Erythroblast (primary cell): ENCODE data around the gene CPOX.
"Not testable (repeated sequence)": the region's sequence is repeated elsewhere in the genome, so short reads cannot be mapped to it uniquely, and the experiment has no call there.

Source experiments
- DNase-seq, 2 experiments: peaks; one replicate each; lab custom pipeline; 2025; lab: John Stamatoyannopoulos, UW
- GATA1 ChIP-seq: IDR thresholded peaks from 2 replicates; pipeline ENCODE4 v1.6.1; 2011; ENCODE audit warnings: low read depth, mild to moderate bottlenecking, control low read depth, low read length, moderate library complexity
- POLR2A ChIP-seq: IDR thresholded peaks from 2 replicates; pipeline ENCODE4 v1.6.1; 2011; ENCODE audit warnings: mild to moderate bottlenecking, low read length

CPOX gene

GRCh38 chr3:98563661-98564281 is 29.6 kb downstream of the CPOX start:
- no peak for DNase-seq
- TF ChIP-seq POLR2A (no peak), GATA1 (no peak)

GRCh38 chr3:98561727-98562521 is 31.5 kb downstream of the CPOX start:
- DNase-seq: no peak

GRCh38 chr3:98560911-98561310 is 32.5 kb downstream of the CPOX start:
- TF ChIP-seq GATA1 (no peak), POLR2A (no peak)
- no peak for DNase-seq

More at GRCh38 chr3:98561727-98562521, 31.5 kb downstream of the CPOX start:
- no peak for TF ChIP-seq POLR2A
- TF ChIP-seq GATA1: no peak

GRCh38 chr3:98559769-98560168 is 33.6 kb downstream of the CPOX start:
- DNase-seq: not testable (repeated sequence)

GRCh38 chr3:98558100-98558827 is 35.1 kb downstream of the CPOX start:
- DNase-seq: no peak
- TF ChIP-seq POLR2A (no peak), GATA1 (no peak)

- no peak for TF ChIP-seq GATA1
- TF ChIP-seq POLR2A: no peak
- DNase-seq: no peak
Observed at GRCh38 chr3:98557324-98558010, 35.9 kb downstream of the CPOX start.

GRCh38 chr3:98556164-98557130 is 37.0 kb downstream of the CPOX start:
- no peak for DNase-seq
- no peak for TF ChIP-seq POLR2A
- no peak for TF ChIP-seq GATA1

- TF ChIP-seq POLR2A (no peak), GATA1 (no peak)
- no peak for DNase-seq
Observed at GRCh38 chr3:98555025-98555379, 38.4 kb downstream of the CPOX start.

- no peak for DNase-seq
- TF ChIP-seq GATA1 (no peak), POLR2A (no peak)
Observed at GRCh38 chr3:98554580-98554979, 38.8 kb downstream of the CPOX start.

GRCh38 chr3:98553753-98554152 is 39.7 kb downstream of the CPOX start:
- TF ChIP-seq POLR2A (no peak), GATA1 (no peak)
- peak in 1 of 2 experiments; percentile 20 for DNase-seq

GRCh38 chr3:98553021-98553563 is 40.3 kb downstream of the CPOX start:
- TF ChIP-seq GATA1: no peak
- no peak for TF ChIP-seq POLR2A
- no peak for DNase-seq

GRCh38 chr3:98552232-98553020 is 41.0 kb downstream of the CPOX start:
- TF ChIP-seq GATA1 (no peak), POLR2A (no peak)
- no peak for DNase-seq
